GM18520 (cell line): ENCODE data around the gene MRGPRX2.

Source experiments
- ATAC-seq: cut with Tn5 transposase; IDR thresholded peaks from one replicate; pipeline ENCODE4 v1.9.1; 2021; ENCODE audit not compliant: unreplicated experiment

Gene MRGPRX2

GRCh38 chr11:19013181-19013857, 47.2 kb downstream of the MRGPRX2 start:
- ATAC-seq: no peak

GRCh38 chr11:19012636-19013035, 47.9 kb downstream of the MRGPRX2 start:
- ATAC-seq: no peak
